Fibroblast of skin of left biceps (primary cell): Measurements from ENCODE around the gene ZNF638.
"Not testable (repeated sequence)": the region's sequence is repeated elsewhere in the genome, so short reads cannot be mapped to it uniquely, and the experiment has no call there.

Source experiments
- DNase-seq, 2 experiments: peaks; one replicate each; pipeline ENCODE4 v3.0.0-alpha.2; 2013; ENCODE audit warnings: low read depth in 2 of 2

Gene ZNF638

DNA sequence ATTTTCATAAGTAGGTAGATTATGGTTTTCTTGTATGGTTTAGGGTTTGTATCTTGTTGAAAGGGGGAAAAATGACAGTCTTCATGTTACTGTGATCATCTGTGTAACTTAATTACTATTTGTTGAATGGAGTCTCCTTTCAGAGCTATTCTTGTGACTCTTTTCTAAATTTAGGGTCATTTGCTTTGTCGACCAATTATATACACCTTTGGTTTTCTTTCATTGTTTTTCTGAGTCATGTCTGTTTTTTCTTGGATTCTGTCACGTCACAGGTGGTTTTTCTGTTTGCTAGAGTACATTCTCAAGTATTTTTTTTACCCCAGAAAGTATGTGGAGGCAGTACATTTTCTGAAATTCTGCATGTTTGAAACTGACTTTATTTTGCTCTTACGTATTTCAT is 78.0 kb downstream of the ZNF638 start:
- no peak for DNase-seq

DNA sequence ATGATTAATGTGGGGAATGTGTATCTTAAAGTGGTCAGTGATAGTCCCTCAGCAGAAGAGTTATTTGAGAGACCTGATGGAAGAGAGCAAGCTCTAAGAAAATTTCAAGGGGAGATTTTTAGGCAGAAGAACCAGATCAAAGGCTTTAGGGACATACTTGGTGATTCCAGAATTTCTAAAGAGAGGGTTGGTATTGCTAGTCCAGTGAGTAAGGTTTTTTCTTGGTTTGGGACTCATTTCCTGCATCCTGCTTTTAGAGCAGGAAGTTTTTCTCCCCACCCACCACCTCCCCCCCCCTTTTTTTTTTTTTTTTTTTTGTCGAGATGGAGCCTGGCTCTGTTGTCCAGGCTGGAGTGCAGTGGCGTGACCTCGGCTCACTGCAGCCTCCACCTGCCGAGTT is 79.1 kb downstream of the ZNF638 start:
- no peak for DNase-seq

DNA sequence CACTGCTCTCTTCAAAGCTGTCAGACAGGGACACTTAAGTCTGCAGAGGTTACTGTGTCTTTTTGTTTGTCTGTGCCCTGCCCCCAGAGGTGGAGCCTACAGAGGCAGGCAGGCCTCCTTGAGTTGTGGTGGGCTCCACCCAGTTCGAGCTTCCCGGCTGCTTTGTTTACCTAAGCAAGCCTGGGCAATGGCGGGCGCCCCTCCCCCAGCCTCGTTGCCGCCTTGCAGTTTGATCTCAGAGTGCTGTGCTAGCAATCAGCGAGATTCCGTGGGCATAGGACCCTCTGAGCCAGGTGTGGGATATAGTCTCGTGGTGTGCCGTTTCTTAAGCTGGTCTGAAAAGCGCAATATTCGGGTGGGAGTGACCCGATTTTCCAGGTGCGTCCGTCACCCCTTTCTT is 85.3 kb downstream of the ZNF638 start:
- not testable (repeated sequence) for DNase-seq

DNA sequence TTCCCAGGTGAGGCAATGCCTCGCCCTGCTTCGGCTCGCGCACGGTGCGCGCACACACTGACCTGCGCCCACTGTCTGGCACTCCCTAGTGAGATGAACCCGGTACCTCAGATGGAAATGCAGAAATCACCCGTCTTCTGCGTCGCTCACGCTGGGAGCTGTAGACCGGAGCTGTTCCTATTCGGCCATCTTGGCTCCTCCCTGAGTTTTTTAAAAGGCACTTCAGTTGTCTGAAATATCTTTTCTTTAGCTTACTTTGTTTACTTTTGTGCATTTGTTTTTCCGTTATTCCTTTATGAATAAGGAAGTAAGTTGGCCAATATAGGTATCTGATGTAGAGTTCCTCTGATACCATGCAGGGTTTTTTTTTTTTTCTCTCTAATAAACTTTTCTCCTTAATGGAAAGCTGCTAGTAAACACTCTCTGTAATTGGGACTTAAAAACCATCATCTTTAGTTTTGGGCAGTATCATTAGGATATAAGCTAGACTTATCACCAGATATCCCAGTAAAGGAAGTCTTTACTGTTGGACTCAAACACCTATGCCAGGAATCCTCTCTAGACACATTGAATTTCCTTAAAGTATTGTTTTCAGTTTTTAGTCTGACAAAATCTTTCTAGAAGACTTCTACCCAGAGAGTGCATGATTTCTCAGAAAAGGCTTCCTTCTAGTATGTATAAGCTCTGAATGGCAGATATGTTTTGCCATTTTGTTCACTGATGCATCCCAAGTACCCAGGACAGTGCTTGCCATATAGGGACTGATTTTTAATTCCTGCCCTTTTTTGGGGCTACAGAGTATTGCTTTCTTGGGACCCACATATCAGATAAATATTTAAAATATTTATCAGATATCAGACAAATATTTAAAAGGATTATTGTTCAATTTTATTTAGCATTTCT is 86.0 kb downstream of the ZNF638 start:
- DNase-seq = no peak

DNA sequence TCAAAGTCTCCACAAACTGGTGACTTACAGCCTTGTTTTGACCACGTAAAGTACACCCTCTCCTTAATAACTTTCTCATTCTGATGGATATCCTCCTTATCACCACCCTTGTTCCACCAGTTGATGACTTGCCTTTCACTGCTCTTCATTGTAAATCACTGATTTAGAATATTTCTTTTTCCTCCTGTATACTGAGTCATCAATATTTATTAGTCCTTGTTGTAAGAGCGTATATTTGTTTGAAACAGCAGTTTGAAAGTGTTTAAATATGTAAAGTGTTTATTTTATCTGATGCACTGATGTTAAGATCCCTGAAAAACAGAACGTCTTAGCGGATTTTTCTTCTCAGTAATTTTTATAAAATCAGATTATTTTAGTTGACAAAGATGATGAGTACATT is 87.6 kb downstream of the ZNF638 start:
- DNase-seq = no peak

DNA sequence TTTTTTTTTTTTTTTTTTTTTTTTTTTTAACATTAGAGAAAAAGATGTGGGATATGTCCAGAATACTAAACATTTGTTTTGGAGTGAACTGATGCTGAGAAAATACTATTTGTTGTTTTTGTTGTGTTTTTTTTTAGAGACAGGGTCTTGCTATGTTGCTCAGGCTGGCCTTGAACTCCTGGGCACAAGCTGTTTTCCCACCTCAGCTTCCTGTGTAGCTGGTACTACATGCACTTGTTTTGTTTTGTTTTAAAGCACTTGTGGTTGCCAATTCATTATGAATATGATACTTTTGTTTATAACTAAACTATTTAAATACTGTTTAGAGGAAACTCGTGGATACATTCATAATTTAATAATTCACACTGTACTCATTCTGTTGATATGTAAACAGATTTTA is 88.4 kb downstream of the ZNF638 start:
- DNase-seq = no peak

DNA sequence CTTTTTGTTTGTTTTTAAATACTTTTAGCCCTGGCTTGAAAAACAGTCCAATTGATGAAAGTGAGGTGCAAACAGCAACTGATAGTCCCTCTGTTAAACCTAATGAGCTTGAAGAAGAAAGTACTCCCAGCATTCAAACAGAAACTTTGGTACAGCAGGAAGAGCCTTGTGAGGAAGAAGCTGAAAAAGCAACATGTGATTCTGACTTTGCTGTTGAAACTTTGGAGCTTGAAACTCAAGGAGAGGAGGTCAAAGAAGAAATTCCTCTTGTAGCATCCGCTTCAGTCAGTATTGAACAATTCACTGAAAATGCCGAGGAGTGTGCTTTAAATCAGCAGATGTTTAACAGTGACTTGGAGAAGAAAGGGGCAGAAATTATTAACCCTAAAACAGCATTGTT is 91.2 kb downstream of the ZNF638 start:
- no peak for DNase-seq

DNA sequence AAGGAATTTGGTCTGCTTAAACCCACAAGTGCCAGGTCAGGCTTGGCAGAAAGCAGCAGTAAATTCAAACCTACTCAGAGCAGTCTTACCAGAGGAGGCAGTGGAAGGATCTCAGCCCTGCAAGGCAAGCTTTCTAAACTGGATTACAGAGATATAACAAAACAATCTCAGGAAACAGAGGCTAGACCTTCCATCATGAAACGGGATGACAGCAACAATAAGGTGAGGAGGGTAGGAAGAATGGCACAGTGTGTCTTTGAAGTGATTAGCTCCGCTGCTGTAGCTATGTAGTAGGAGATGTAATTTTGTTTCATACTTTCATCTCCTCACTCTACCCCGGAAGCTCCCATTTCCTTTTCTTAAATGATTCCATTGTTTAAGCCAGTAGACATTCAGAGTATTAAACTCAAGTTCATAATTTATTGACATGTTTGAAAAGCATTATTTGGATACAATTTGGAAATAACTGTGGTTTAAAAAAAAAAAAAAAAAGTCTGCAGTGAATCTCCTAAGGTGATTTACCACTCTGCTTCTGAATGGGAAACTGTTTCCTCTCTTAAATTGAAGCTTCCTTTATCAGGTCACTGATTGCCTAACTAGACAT is 92.3 kb downstream of the ZNF638 start:
- no peak for DNase-seq

DNA sequence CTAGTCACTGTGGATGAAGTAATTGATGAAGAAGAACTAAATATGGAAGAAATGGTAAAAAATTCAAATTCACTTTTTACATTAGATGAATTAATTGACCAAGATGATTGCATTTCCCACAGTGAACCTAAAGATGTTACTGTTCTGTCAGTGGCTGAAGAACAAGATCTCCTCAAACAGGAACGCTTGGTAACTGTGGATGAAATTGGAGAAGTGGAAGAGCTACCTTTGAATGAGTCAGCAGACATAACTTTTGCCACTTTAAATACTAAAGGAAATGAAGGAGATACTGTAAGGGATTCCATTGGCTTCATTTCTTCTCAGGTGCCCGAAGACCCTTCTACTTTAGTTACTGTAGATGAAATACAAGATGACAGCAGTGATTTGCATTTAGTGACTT is 95.1 kb downstream of the ZNF638 start:
- no peak for DNase-seq

DNA sequence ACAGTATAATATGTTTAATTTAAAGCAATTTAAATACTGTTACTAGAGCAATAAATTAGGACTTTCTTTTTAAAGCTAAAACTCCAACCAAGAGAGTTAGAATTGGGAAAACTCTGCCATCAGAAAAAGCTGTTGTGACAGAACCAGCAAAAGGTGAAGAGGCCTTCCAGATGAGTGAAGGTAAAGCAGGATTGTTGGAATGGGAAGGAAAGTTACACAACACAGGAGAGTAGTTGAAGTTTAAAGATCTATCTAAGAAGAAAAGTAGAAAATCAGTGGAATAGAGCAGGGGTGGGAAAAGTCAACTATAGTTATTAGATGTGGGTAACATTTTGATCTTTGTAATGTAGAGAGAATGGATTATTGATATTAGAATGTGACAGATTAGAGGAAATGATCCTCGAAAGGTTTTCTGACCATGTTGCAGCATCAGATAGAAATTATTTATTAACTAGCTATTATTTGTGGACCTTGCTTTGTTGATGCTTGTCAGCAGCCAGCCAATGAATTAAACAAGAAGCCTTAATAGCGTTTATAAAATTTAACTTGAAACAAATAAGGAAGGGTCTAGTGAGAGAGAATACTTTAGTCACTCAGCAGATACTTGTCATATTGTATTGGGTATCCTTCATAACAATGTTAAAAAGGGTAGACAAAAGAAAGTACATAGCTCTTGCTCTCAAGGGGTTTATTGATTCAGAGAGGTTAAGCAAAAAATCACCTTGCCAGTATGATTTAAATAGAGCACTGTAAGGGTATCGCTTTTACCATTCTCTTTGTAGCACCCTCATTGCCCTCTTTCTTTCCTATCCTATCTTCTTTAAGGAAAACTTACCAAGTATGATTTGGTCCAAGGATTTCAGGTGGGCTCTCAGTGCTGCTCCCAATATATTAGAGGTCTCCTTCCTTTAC is 97.1 kb downstream of the ZNF638 start:
- no peak for DNase-seq

DNA sequence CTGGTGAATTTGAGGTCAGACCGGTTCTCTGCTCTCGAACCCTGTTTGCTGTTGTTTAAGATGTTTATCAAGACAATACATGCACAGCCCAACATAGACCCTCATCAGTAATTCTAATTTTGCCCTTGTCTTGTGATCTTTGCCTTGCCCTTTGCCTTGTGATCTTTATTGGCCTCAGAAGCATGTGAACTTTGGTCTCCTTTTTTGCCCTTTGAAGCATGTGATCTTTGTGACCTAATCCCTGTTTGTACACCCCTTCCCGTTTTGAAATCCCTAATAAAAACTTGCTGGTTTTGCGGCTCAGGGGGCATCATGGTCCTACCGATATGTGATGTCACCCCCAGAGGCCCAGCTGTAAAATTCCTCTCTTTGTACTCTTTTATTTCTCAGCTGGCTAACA is 113.6 kb downstream of the ZNF638 start:
- DNase-seq = not testable (repeated sequence)

DNA sequence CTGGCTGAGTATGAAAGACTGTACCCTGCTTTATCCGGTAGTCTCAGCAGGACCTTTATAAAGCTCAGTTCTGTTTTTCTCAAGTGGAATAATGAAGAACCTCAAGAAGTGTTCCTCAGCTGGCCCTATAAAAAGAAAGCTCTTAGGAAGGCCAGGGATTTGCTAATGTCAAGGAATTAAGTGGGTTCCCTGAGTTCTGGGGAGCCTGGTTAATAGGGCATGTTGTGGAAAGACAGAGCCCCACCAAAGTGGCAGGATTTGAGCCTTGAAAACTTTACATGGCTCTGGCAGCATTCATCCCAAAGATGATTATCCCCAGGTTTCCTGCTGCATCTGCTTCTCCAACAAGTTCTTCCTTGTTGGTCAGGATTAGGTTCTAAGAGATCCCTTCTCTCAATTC is 114.9 kb downstream of the ZNF638 start:
- DNase-seq = no peak

DNA sequence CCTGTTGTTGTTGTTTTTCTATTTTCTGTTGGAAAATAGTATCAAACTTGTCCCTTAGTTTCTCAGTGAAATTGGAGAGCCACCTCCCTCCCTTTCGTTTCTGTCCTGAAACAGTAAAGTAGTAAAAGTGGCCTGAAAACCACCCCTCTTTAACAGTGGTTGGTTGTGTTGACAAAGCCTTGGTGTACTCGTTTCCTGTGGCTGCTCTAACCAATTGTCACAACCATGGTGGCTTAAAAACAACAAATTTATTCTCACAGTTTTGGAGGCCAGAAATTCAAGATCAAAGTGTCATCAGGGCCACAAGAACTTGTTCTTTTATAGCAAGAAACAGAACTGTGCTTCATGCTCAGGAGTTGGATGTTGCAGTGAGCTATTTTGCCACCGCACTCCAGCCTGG is 117.8 kb downstream of the ZNF638 start:
- DNase-seq = no peak

DNA sequence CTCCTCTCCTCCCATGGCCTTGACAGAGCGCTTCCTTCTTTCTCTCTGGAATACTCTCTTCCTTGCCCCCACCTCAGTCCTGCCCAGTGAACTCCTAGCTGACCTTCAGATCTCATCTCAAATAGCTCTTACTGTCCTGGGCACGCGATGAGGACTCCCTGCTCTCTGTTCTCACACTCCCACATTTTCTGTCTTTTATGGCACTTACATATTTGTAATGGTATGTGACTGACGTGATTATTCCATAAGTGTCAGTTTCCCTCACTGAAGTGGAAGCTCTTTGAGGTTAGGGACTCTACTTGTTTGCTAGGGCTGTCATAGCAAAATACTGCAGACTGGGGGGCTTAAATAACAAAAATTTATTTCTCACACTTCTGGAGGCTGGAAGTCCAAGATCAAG is 120.1 kb downstream of the ZNF638 start:
- no peak for DNase-seq

DNA sequence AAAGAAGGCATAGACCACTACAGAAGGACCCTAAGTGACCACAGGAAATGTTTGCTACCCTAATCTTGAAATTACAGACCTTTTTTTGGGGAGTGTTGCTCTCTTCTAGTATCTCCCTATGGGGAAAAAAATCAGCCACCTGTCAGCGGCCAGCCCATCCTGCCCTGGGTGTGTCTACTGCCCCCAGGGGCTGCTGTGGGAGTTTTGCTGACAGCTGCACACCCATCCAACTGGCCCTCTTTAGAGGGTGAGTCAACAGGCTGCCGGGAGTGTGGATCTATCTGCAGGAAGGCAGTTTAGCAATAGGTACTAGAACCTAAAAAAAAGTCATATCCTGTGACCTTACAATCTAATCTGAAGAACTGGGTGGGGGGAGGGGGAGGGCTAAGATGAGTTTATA is 121.0 kb downstream of the ZNF638 start:
- no peak for DNase-seq

DNA sequence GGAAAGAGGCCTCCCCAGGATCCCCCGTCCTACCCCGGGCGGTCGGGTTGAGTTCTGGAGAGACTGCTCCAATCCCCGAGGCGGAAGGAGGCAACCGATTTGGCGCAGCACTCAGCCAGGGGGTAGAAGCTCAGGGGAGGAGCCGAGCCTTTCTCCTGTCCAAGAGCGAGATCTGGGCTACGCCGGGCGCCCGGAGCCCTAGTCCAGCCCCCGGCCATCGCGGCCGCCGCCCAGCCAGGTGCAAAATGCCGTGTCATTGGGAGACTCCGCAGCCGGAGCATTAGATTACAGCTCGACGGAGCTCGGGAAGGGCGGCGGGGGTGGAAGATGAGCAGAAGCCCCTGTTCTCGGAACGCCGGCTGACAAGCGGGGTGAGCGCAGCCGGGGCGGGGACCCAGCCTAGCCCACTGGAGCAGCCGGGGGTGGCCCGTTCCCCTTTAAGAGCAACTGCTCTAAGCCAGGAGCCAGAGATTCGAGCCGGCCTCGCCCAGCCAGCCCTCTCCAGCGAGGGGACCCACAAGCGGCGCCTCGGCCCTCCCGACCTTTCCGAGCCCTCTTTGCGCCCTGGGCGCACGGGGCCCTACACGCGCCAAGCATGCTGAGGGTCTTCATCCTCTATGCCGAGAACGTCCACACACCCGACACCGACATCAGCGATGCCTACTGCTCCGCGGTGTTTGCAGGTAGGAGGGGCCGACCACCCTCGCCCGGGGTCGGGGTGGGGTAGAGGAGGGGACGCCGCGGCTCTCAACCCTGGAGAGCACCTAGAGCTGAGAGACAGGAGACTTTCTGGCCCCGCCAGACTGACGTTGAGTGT is 122.0 kb downstream of the ZNF638 start, which contains the start of gene DYSF:
TSS of gene DYSF (plus strand) at position 158 of the 817 bp plus-strand sequence.
- DNase-seq = no peak

DNA sequence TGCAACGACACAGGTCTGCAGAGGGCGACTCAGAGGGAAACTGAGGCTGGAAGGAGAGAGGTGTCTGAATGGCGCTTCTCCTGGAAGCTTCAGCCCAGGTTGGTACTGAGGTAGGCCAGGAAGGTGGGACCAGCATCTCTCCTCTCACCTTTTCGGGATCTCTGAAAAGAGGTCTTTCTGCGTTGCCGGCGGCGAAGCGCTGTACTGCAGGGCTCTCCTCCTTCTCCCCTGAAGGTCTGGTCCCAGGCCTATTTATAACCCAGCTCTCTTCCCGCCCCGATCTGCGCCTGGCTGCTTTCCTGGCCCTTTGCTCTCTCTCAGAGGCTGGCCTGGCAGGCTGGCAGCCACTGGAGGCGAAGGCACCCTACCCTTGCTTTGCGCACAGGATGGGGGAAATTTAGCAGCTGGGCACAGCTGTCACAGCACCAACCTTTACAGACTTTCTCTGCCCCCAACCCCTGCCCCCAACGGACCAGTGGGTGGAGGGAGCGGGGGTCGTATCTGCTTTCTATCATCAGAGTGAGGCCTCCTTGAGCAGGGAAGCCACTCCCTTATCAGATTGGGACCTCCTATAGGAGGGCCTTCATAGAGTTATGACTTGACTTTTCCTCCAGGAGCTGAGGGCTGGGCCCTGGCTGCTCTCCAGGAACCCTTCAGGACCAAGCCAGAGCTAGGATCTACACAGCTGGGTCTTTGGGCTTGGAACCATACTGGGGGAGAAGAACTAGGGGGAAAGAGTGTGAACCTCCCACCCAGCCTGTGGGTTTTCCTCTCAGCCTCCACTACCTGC is 122.8 kb downstream of the ZNF638 start:
- DNase-seq = no peak

DNA sequence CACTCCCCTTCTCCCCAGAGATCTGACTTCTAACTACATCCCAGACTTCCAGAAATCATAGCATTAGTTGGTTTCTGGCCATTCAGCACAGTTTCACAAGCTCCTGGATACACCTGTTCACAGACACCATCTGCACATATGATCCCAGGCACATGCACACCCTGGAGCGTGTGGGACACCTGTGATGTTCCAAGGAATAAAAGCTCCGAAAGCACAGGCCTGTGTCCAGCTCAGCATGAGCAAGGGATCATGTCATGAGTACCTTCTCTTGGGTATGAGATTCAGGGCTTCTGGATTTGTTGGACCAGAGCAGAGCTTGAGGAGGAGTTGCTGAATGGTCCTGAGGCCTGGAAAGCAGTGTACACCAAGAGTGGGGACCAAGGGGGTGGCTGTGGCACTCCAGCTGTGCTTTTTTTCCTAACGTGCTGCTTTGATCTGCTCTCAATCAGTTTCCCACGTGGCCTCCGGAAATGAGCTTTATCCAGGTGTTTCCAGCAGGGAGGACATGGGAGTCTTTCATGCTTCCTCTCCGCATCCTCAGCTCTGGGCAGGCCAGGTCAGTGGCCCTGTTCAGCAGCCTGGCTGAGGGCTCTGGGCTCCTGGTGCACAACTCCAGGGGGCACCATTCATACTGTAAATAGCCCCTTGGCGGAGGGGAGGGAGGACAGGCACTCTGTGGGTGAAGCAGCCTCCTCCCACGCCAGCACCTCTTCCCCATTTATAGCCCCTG is 123.6 kb downstream of the ZNF638 start:
- no peak for DNase-seq

DNA sequence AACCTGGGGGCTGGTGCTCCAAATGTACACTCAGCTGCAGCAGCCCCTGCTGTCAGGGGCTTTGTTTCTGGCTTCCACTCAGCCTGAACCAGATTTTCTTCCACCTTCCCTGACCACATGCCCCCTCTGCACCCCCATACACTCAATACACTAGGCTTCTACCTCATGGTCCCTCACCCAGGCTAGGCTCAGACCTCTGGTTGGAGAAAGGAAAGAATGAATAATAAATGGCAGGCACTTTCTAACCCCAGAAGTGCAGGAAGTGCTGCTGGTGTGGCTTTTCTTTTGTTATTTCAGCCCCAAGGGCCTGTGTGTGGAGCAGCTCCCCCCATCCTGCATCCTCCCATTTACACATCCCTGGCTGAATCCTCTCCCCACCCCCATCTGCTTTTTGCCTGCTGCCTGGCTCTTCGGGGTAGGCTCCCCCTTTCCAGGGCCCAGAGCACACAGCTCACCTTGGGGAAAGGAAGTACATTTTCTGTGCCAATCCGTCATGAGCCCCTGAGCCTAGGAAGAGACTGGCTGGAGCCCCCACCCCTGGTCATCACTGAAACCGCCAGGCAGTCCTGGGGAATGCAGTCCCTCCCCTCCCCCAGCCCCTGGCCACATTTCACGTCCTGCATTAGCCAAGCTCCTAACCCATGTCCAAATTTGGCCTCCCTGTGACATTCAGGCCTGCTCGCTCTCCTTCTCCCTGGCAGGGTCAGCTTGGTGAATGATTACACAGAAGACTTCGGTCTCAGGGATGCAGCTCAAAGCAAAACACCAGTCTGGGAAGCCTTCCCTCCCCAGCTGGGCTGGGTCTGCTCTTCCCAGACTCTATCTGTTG is 124.4 kb downstream of the ZNF638 start:
- DNase-seq = no peak
